DND-41 (cell line): ENCODE data around the gene FGR.

Experiments used
- ATAC-seq: fragments of 200-7000 bp; cut with Tn5 transposase; 3 replicates; pipeline ENCODE4 v1.9.1; 2021; ENCODE audit warnings: low read depth; ENCODE audit not compliant: insufficient read depth
- DNase-seq: peaks from one replicate; pipeline ENCODE4 v3.0.0-alpha.2; 2020
- H2AFZ ChIP-seq: 2 replicates; pipeline ENCODE4 v1.6.0; 2012; ENCODE audit warnings: low read depth, low read length
- H3K27ac ChIP-seq: 2 replicates; pipeline ENCODE4 v1.5.1; 2012; ENCODE audit warnings: low read length, inconsistent platforms
- H3K27me3 ChIP-seq: fragments of 200-600 bp; sonication (generic); 2 replicates; pipeline ENCODE4 v1.6.0; 2012; ENCODE audit warnings: low read length, mild to moderate bottlenecking, inconsistent platforms; ENCODE audit not compliant: insufficient read depth, poor library complexity
- H3K36me3 ChIP-seq: 2 replicates; pipeline ENCODE4 v1.5.1; 2012; ENCODE audit warnings: low read length, inconsistent platforms; ENCODE audit not compliant: insufficient read depth
- H3K4me1 ChIP-seq: 2 replicates; pipeline ENCODE4 v1.5.1; 2012; ENCODE audit warnings: mild to moderate bottlenecking, low read length; ENCODE audit not compliant: insufficient read depth
- H3K4me2 ChIP-seq: 2 replicates; pipeline ENCODE4 v1.6.0; 2012; ENCODE audit warnings: mild to moderate bottlenecking, moderate library complexity, low read length, inconsistent platforms; ENCODE audit not compliant: insufficient read depth
- H3K4me3 ChIP-seq, 2 experiments: fragments of 200-600 bp in 1 of 2; shearing (Covaris generic) in 1 of 2; 2 replicates each; pipeline ENCODE4 v1.5.1; 2012 to 2016; ENCODE audit warnings: inconsistent platforms in 2 of 2, low read length in 2 of 2, mild to moderate bottlenecking in 2 of 2, low read depth in 1 of 2, moderate library complexity in 1 of 2
- H3K79me2 ChIP-seq: 2 replicates; pipeline ENCODE4 v1.6.0; 2012; ENCODE audit warnings: low read length, inconsistent platforms; ENCODE audit not compliant: insufficient read depth
- H3K9ac ChIP-seq: 2 replicates; pipeline ENCODE4 v1.6.0; 2012; ENCODE audit warnings: low read depth, mild to moderate bottlenecking, inconsistent platforms, low read length, moderate library complexity
- H3K9me3 ChIP-seq: 2 replicates; pipeline ENCODE4 v1.5.1; 2012; ENCODE audit warnings: low read length, moderate library complexity, mild to moderate bottlenecking, inconsistent platforms; ENCODE audit not compliant: insufficient read depth, severe bottlenecking
- H4K20me1 ChIP-seq: 2 replicates; pipeline ENCODE4 v1.6.0; 2012; ENCODE audit warnings: low read length; ENCODE audit not compliant: insufficient read depth
- CTCF ChIP-seq: IDR thresholded peaks from 2 replicates; pipeline ENCODE4 v1.5.1; 2012; ENCODE audit warnings: borderline replicate concordance, low read length, moderate library complexity, mild to moderate bottlenecking; ENCODE audit not compliant: poor library complexity, severe bottlenecking; ENCODE audit errors: extremely low read depth
- EZH2 ChIP-seq: IDR thresholded peaks from 3 replicates; pipeline ENCODE4 v1.6.1; 2012; ENCODE audit warnings: borderline replicate concordance, low read depth, mild to moderate bottlenecking, moderate library complexity, low read length, inconsistent platforms; ENCODE audit not compliant: severe bottlenecking

FGR gene

DNA sequence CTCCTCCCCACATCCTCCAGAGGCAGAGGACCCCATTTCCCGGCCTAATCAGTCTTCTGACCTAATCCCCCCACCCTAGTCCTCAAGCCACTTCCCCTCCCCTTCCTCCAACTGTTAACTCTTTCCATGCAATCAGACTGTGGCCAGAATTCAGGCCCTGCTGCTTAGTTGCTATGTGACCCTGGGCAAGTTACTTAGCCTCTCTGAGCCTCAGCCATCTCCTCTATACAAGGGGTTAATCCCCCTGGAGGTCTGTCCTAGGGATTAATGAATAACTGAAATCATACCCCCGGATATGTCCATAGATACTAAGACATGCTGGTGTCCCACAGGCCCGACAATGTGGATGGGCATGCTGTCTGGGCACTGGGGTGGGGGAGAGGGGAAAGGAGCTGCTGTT is 49.3 kb downstream of the FGR start:
- peaks cover 36% of the 10 kb centered on the region for H3K36me3 ChIP-seq
- no peak for DNase-seq
- H3K79me2 ChIP-seq: peaks cover 97% of the 10 kb centered on the region
- H3K4me3 ChIP-seq: no peak overlapping the region
- no peak overlapping the region for H2AFZ ChIP-seq
- no peak overlapping the region for H3K9ac ChIP-seq
- H3K4me1 ChIP-seq: no peaks in the 10 kb centered on the region
- H3K4me2 ChIP-seq: no peak overlapping the region
- no peak for ATAC-seq
- no peaks in the 10 kb centered on the region for H3K27me3 ChIP-seq
- TF ChIP-seq EZH2 (no peak), CTCF (no peak)
- no peak overlapping the region for H3K27ac ChIP-seq
- H3K9me3 ChIP-seq: no peaks in the 10 kb centered on the region
- H4K20me1 ChIP-seq: peaks cover 81% of the 10 kb centered on the region

GRCh38 chr1:27584453-27584852 is 50.5 kb downstream of the FGR start:
- no peak for DNase-seq
- peaks cover 97% of the 10 kb centered on the region for H3K79me2 ChIP-seq
- no peak overlapping the region for H2AFZ ChIP-seq
- TF ChIP-seq EZH2 (no peak), CTCF (no peak)
- H3K9ac ChIP-seq: no peak overlapping the region
- no peak overlapping the region for H3K4me2 ChIP-seq
- no peaks in the 10 kb centered on the region for H3K9me3 ChIP-seq
- no peaks in the 10 kb centered on the region for H3K27me3 ChIP-seq
- peaks cover 78% of the 10 kb centered on the region for H4K20me1 ChIP-seq
- H3K4me3 ChIP-seq: no peak overlapping the region
- no peak for ATAC-seq
- H3K4me1 ChIP-seq: no peaks in the 10 kb centered on the region
- no peak overlapping the region for H3K27ac ChIP-seq
- peaks cover 30% of the 10 kb centered on the region for H3K36me3 ChIP-seq

DNA sequence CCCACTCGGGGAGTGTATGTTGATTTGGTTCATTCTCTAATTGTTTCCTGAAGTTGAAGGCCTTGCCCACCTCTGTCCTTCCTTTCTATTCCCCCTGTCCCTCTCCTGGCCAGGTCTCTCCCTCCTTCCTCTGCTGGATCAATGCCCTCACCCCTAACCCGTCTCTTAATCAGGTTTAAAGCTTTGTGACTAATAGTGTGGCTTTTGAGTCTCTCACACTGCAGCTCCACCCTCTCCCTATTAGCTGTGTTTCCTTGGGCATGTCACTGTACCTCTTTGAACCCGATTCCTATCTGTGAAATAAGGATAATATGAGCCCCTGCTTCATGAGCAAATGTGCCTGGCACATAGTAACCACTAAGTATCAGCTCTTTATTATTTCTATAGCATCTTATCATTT is 51.5 kb downstream of the FGR start:
- Histone ChIP-seq H3K27me3 (no peaks in the 10 kb centered on the region), H3K9ac (no peak overlapping the region), H3K9me3 (no peaks in the 10 kb centered on the region), H3K79me2 (peaks cover 96% of the 10 kb centered on the region), H3K4me2 (no peak overlapping the region), H3K27ac (no peak overlapping the region), H3K4me3 (no peak overlapping the region), H4K20me1 (peaks cover 75% of the 10 kb centered on the region), H2AFZ (no peak overlapping the region), H3K36me3 (peaks cover 20% of the 10 kb centered on the region), H3K4me1 (no peaks in the 10 kb centered on the region)
- TF ChIP-seq EZH2 (no peak), CTCF (no peak)
- ATAC-seq: no peak
- no peak for DNase-seq

DNA sequence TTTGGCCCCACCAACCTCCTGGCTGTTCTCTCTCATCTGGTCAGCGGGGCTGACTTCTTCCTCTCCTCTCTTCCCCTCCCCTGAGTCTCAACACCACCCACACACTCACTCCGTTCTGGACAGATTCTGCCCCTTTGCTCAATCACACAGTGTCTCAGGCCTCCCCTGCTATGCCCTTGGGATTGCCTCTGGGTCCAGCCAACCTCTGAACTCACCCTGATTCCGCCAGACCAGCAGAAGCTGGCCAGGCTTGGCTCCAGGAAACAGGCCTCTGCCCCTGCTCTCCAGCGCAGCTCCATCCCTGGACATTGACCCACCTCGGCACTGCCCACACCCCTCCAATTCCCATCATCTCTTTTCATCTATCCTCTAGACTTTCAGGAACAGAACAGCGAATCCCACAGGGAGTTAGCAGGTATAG is 53.2 kb downstream of the FGR start:
- H3K36me3 ChIP-seq: peaks cover 9% of the 10 kb centered on the region; the same call in 1 of the 2 replicates
- TF ChIP-seq EZH2 (no peak), CTCF (no peak)
- no peak overlapping the region for H3K4me3 ChIP-seq
- no peak overlapping the region for H3K4me2 ChIP-seq
- H4K20me1 ChIP-seq: peaks cover 70% of the 10 kb centered on the region
- no peaks in the 10 kb centered on the region for H3K27me3 ChIP-seq
- no peak for DNase-seq
- no peak overlapping the region for H3K9ac ChIP-seq
- H3K79me2 ChIP-seq: peaks cover 96% of the 10 kb centered on the region
- no peaks in the 10 kb centered on the region for H3K4me1 ChIP-seq
- no peaks in the 10 kb centered on the region for H3K9me3 ChIP-seq
- H2AFZ ChIP-seq: no peak overlapping the region
- no peak for ATAC-seq
- H3K27ac ChIP-seq: no peak overlapping the region
